HepG2 (cell line): ENCODE data around the gene LAMC3. TPM values are rescaled to one million over a fixed set of nuclear protein-coding genes. Genes with fewer than 3 reads are reported as not detected.

Source experiments
- HDAC6 ChIP-seq: fragments of 200-600 bp; sonication (generic); IDR thresholded peaks from 2 replicates; pipeline ENCODE4 v1.7.0; 2017; ENCODE audit warnings: mild to moderate bottlenecking, antibody characterized with exemption, low read length, low read depth
- HHEX ChIP-seq: IDR thresholded peaks from 2 replicates; pipeline ENCODE4 v1.6.1; 2016; ENCODE audit warnings: control low read depth
- ISL2 ChIP-seq: sonication (generic); formaldehyde crosslinking; IDR thresholded peaks from 2 replicates; pipeline ENCODE4 v1.5.0; 2020; ENCODE audit warnings: missing genetic modification reagents
- KMT2A ChIP-seq: sonication (generic); formaldehyde crosslinking; IDR thresholded peaks from 2 replicates; pipeline ENCODE4 v1.4.0; 2020; ENCODE audit warnings: missing genetic modification reagents
- MAF1 ChIP-seq: sonication (generic); formaldehyde crosslinking; IDR thresholded peaks from 2 replicates; pipeline ENCODE4 v1.5.0; 2020; ENCODE audit warnings: missing genetic modification reagents, borderline replicate concordance
- MEIS1 ChIP-seq: sonication (generic); formaldehyde crosslinking; IDR thresholded peaks from 2 replicates; pipeline ENCODE4 v1.9.0; 2021; ENCODE audit warnings: mild to moderate bottlenecking, missing genetic modification reagents, moderate library complexity, borderline replicate concordance
- PHB2 ChIP-seq: fragments of 450-650 bp; IDR thresholded peaks from 2 replicates; pipeline ENCODE4 v1.6.1; 2018; ENCODE audit not compliant: partially characterized antibody
- SP2 ChIP-seq: sonication (generic); formaldehyde crosslinking; IDR thresholded peaks from 2 replicates; pipeline ENCODE4 v1.5.1; 2020; ENCODE audit warnings: mild to moderate bottlenecking, missing genetic modification reagents
- TARDBP ChIP-seq: sonication (generic); formaldehyde crosslinking; IDR thresholded peaks from 2 replicates; pipeline ENCODE4 v1.8.0; 2022; ENCODE audit warnings: mild to moderate bottlenecking, missing genetic modification reagents
- YY1 ChIP-seq: IDR thresholded peaks from 2 replicates; pipeline ENCODE4 v1.6.1; 2011; ENCODE audit warnings: low read length, low read depth, moderate library complexity, mild to moderate bottlenecking; ENCODE audit not compliant: insufficient read depth, insufficient replicate concordance
- ZBTB20 ChIP-seq: sonication (generic); formaldehyde crosslinking; IDR thresholded peaks from 2 replicates; pipeline ENCODE4 v1.8.1; 2023; ENCODE audit warnings: missing genetic modification reagents, low read depth, mild to moderate bottlenecking, borderline replicate concordance
- ZBTB21 ChIP-seq: sonication (generic); formaldehyde crosslinking; IDR thresholded peaks from 2 replicates; pipeline ENCODE4 v1.4.0; 2020; ENCODE audit warnings: missing genetic modification reagents
- ZBTB38 ChIP-seq: sonication (generic); formaldehyde crosslinking; IDR thresholded peaks from 2 replicates; pipeline ENCODE4 v1.5.1; 2020; ENCODE audit warnings: mild to moderate bottlenecking, missing genetic modification reagents
- ZIK1 ChIP-seq: sonication (generic); formaldehyde crosslinking; IDR thresholded peaks from 2 replicates; pipeline ENCODE4 v1.5.0; 2020; ENCODE audit warnings: mild to moderate bottlenecking, low read depth, missing genetic modification reagents, borderline replicate concordance
- ZNF10 ChIP-seq: sonication (generic); formaldehyde crosslinking; IDR thresholded peaks from 2 replicates; pipeline ENCODE4 v1.4.0; 2020; ENCODE audit warnings: mild to moderate bottlenecking, low read depth, missing genetic modification reagents, borderline replicate concordance
- ZNF180 ChIP-seq: sonication (generic); formaldehyde crosslinking; IDR thresholded peaks from 2 replicates; pipeline ENCODE4 v1.4.0; 2020; ENCODE audit warnings: low read depth, missing genetic modification reagents, borderline replicate concordance
- ZNF234 ChIP-seq: sonication (generic); formaldehyde crosslinking; conservative IDR thresholded peaks from 2 replicates; pipeline ENCODE4 v1.5.1; 2020; ENCODE audit warnings: mild to moderate bottlenecking, missing genetic modification reagents
- ZNF235 ChIP-seq: sonication (generic); formaldehyde crosslinking; IDR thresholded peaks from 2 replicates; pipeline ENCODE4 v1.8.1; 2023; ENCODE audit warnings: mild to moderate bottlenecking, missing genetic modification reagents, borderline replicate concordance
- ZNF253 ChIP-seq: sonication (generic); formaldehyde crosslinking; IDR thresholded peaks from 2 replicates; pipeline ENCODE4 v1.8.0; 2022; ENCODE audit warnings: mild to moderate bottlenecking, missing genetic modification reagents, borderline replicate concordance
- ZNF678 ChIP-seq: sonication (generic); formaldehyde crosslinking; IDR thresholded peaks from 2 replicates; pipeline ENCODE4 v1.4.0; 2020; ENCODE audit warnings: mild to moderate bottlenecking, missing genetic modification reagents
- polyA plus RNA-seq, 8 experiments: library from polyadenylated mRNA; depleted of rRNA in 3 of 8; stranded (reverse) in 7 of 8; unstranded in 1 of 8; fragments of >200 nt; fragmentation: Illumina TruSeq in 4 of 8; extraction: Trizol in 4 of 8; gene quantifications; 2 replicates each; pipeline versions ENCODE4 v1.2.1 to v1.2.3, GENCODE V29; 2011 to 2016; ENCODE audit warnings: low read depth in 4 of 8, missing spikeins in 1 of 8, mixed read lengths in 1 of 8; ENCODE audit not compliant: insufficient read depth in 1 of 8
- total RNA-seq, 5 experiments: library from RNA; depleted of rRNA; stranded (reverse); fragments of >200 nt; fragmentation: Illumina TruSeq; extraction: Trizol; gene quantifications; 2 replicates each; pipeline ENCODE4 v1.2.3, GENCODE V29; 2016; ENCODE audit warnings: low read depth in 1 of 5
- TF ChIP-seq, protein P1 (sequence below): sonication (generic); formaldehyde crosslinking; IDR thresholded peaks from 2 replicates; pipeline ENCODE4 v1.5.0; 2020; ENCODE audit warnings: missing genetic modification reagents
- TF ChIP-seq, protein P2 (sequence below), 2 experiments: fragments of 450-650 bp in 1 of 2; sonication (generic) in 1 of 2; formaldehyde crosslinking; IDR thresholded peaks; 2 replicates each; pipeline versions ENCODE4 v1.5.0 to v1.8.0; 2020 to 2022; ENCODE audit warnings: mild to moderate bottlenecking in 1 of 2, missing genetic modification reagents in 1 of 2
- TF ChIP-seq, protein P3 (sequence below): sonication (generic); formaldehyde crosslinking; IDR thresholded peaks from 2 replicates; pipeline ENCODE4 v1.5.0; 2020; ENCODE audit warnings: mild to moderate bottlenecking, missing genetic modification reagents, moderate library complexity
- TF ChIP-seq, protein P4 (sequence below): sonication (generic); formaldehyde crosslinking; conservative IDR thresholded peaks from 2 replicates; pipeline ENCODE4 v1.4.0; 2020; ENCODE audit warnings: missing genetic modification reagents
- TF ChIP-seq, protein P5 (sequence below): sonication (generic); formaldehyde crosslinking; IDR thresholded peaks from 2 replicates; pipeline ENCODE4 v1.5.0; 2020; ENCODE audit warnings: mild to moderate bottlenecking, missing genetic modification reagents

Gene LAMC3
- total and polyA plus RNA-seq, 2 of the 13 experiments (the other 11 are each of a cell fraction or from before 2014, with no cell fraction given) = 0.07 to 0.57 TPM

DNA sequence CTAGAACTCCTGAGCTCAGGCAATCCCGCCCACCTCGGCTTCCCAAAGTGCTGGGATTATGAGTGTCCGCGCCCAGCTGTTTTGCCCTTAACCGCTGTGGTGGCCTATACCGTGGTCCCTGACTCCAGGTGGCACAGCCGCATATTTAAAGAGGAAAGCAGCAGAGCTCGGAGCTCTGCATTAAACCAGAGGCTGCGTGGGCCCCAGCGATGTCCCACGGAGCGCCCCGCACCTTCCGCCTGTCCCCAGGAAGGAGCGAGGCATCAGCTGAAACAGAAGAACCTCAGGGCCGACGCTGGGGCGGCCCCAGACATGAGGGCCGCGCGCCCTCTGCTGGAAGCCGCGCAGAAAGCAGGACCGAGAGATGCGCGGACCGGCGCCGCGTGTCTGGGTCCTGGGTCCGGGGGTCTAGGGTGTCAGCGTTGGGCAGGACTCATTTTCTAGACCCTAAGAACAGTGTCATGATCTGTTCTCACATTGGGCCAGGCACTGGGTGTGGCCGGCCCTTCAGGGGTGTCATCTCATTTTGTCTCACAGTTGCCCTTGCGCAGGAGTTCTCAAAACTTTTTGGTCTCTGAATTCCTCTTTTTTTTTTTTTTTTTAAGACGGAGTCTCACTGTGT, 37.7 kb downstream of the LAMC3 start (continued):
- TF ChIP-seq, protein P1, sequence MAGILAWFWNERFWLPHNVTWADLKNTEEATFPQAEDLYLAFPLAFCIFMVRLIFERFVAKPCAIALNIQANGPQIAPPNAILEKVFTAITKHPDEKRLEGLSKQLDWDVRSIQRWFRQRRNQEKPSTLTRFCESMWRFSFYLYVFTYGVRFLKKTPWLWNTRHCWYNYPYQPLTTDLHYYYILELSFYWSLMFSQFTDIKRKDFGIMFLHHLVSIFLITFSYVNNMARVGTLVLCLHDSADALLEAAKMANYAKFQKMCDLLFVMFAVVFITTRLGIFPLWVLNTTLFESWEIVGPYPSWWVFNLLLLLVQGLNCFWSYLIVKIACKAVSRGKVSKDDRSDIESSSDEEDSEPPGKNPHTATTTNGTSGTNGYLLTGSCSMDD (CRISPR knock-in tag) = no peak
- no peak for TF ChIP-seq HDAC6
- no peak for TF ChIP-seq ZNF678 (CRISPR knock-in tag)
- TF ChIP-seq SP2 (CRISPR knock-in tag) = no peak
- TF ChIP-seq ZNF10 (CRISPR knock-in tag) = no peak
- TF ChIP-seq PHB2 = no peak
- no peak for TF ChIP-seq TARDBP (CRISPR knock-in tag)
- TF ChIP-seq YY1 = no peak
- TF ChIP-seq, protein P2, sequence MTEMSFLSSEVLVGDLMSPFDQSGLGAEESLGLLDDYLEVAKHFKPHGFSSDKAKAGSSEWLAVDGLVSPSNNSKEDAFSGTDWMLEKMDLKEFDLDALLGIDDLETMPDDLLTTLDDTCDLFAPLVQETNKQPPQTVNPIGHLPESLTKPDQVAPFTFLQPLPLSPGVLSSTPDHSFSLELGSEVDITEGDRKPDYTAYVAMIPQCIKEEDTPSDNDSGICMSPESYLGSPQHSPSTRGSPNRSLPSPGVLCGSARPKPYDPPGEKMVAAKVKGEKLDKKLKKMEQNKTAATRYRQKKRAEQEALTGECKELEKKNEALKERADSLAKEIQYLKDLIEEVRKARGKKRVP (CRISPR knock-in tag; IDR thresholded peaks at IDR 0.05) = no peak
- TF ChIP-seq, protein P3, sequence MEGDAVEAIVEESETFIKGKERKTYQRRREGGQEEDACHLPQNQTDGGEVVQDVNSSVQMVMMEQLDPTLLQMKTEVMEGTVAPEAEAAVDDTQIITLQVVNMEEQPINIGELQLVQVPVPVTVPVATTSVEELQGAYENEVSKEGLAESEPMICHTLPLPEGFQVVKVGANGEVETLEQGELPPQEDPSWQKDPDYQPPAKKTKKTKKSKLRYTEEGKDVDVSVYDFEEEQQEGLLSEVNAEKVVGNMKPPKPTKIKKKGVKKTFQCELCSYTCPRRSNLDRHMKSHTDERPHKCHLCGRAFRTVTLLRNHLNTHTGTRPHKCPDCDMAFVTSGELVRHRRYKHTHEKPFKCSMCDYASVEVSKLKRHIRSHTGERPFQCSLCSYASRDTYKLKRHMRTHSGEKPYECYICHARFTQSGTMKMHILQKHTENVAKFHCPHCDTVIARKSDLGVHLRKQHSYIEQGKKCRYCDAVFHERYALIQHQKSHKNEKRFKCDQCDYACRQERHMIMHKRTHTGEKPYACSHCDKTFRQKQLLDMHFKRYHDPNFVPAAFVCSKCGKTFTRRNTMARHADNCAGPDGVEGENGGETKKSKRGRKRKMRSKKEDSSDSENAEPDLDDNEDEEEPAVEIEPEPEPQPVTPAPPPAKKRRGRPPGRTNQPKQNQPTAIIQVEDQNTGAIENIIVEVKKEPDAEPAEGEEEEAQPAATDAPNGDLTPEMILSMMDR (CRISPR knock-in tag) = peak; percentile 96
- no peak for TF ChIP-seq HHEX
- no peak for TF ChIP-seq ZBTB20 (CRISPR knock-in tag)
- TF ChIP-seq ZIK1 (CRISPR knock-in tag) = no peak
- TF ChIP-seq ZBTB21 = no peak
- TF ChIP-seq ZNF180 (CRISPR knock-in tag) = no peak
- TF ChIP-seq ZNF253 (CRISPR knock-in tag) = no peak
- TF ChIP-seq ZNF235 (CRISPR knock-in tag) = no peak
- TF ChIP-seq ZBTB38 (CRISPR knock-in tag) = peak; percentile 72
- TF ChIP-seq KMT2A (CRISPR knock-in tag) = no peak
- TF ChIP-seq MEIS1 = no peak
- TF ChIP-seq MAF1 (CRISPR knock-in tag) = no peak
- TF ChIP-seq ZNF234 (CRISPR knock-in tag) = no peak
- TF ChIP-seq ISL2 (CRISPR knock-in tag) = no peak
- TF ChIP-seq, protein P4, sequence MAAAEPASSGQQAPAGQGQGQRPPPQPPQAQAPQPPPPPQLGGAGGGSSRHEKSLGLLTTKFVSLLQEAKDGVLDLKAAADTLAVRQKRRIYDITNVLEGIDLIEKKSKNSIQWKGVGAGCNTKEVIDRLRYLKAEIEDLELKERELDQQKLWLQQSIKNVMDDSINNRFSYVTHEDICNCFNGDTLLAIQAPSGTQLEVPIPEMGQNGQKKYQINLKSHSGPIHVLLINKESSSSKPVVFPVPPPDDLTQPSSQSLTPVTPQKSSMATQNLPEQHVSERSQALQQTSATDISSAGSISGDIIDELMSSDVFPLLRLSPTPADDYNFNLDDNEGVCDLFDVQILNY = no peak
- TF ChIP-seq, protein P5, sequence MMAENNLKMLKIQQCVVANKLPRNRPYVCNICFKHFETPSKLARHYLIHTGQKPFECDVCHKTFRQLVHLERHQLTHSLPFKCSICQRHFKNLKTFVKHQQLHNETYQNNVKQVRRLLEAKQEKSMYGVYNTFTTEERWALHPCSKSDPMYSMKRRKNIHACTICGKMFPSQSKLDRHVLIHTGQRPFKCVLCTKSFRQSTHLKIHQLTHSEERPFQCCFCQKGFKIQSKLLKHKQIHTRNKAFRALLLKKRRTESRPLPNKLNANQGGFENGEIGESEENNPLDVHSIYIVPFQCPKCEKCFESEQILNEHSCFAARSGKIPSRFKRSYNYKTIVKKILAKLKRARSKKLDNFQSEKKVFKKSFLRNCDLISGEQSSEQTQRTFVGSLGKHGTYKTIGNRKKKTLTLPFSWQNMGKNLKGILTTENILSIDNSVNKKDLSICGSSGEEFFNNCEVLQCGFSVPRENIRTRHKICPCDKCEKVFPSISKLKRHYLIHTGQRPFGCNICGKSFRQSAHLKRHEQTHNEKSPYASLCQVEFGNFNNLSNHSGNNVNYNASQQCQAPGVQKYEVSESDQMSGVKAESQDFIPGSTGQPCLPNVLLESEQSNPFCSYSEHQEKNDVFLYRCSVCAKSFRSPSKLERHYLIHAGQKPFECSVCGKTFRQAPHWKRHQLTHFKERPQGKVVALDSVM = no peak
